HG03575 (cell line): ENCODE measurements around the gene CD163L1.
"Not testable (repeated sequence)": the region's sequence is repeated elsewhere in the genome, so short reads cannot be mapped to it uniquely, and the experiment has no call there.

Source experiments
- ATAC-seq: cut with Tn5 transposase; IDR thresholded peaks from one replicate; pipeline ENCODE4 v1.9.1; 2021; ENCODE audit not compliant: unreplicated experiment, insufficient number of reproducible peaks, low FRiP score; ENCODE audit errors: extremely low read depth

CD163L1 gene

GRCh38 chr12:7444076-7444475, at the start of gene CD163L1:
Gene CD163L1 (minus strand): TSS chr12:7444153. CDS start chr12:7444127, 26 bp downstream.
- no peak for ATAC-seq

GRCh38 chr12:7493006-7493405, 49.1 kb upstream of the CD163L1 start:
- no peak for ATAC-seq

- no peak for ATAC-seq
Measured at GRCh38 chr12:7486512-7486911, 42.6 kb upstream of the CD163L1 start.

GRCh38 chr12:7485095-7485494, 41.1 kb upstream of the CD163L1 start:
- ATAC-seq: no peak

- no peak for ATAC-seq
Measured at GRCh38 chr12:7483343-7483742, 39.4 kb upstream of the CD163L1 start.

- ATAC-seq: no peak
Measured at GRCh38 chr12:7479771-7480170, 35.8 kb upstream of the CD163L1 start.

GRCh38 chr12:7472060-7472459, 28.1 kb upstream of the CD163L1 start:
- no peak for ATAC-seq

GRCh38 chr12:7460375-7461259, 16.7 kb upstream of the CD163L1 start:
- no peak for ATAC-seq

GRCh38 chr12:7459973-7460372, 16.0 kb upstream of the CD163L1 start:
- no peak for ATAC-seq

GRCh38 chr12:7451756-7452155, 7.8 kb upstream of the CD163L1 start:
- ATAC-seq: no peak

- no peak for ATAC-seq
Measured at GRCh38 chr12:7450667-7451066, 6.7 kb upstream of the CD163L1 start.

- ATAC-seq: no peak
Measured at GRCh38 chr12:7448099-7448498, 4.1 kb upstream of the CD163L1 start.

- ATAC-seq: no peak
Measured at GRCh38 chr12:7444537-7444936, 584 bp upstream of the CD163L1 start.

- no peak for ATAC-seq
Measured at GRCh38 chr12:7441216-7441615, 2.7 kb downstream of the CD163L1 start.

- no peak for ATAC-seq
Measured at GRCh38 chr12:7439579-7440505, 4.1 kb downstream of the CD163L1 start.

GRCh38 chr12:7438291-7438995, 5.5 kb downstream of the CD163L1 start:
- not testable (repeated sequence) for ATAC-seq

- ATAC-seq: not testable (repeated sequence)
Measured at GRCh38 chr12:7437494-7437893, 6.5 kb downstream of the CD163L1 start.

GRCh38 chr12:7434670-7435069, 9.3 kb downstream of the CD163L1 start:
- ATAC-seq: no peak

- no peak for ATAC-seq
Measured at GRCh38 chr12:7433276-7433822, 10.6 kb downstream of the CD163L1 start.
